Measurements from ENCODE around the gene CDS1. TPM values are rescaled to one million over a fixed set of nuclear protein-coding genes. Genes with fewer than 3 reads are reported as not detected.

CDS1 gene
- total RNA-seq, 4 donors from 2014 or later, result 21.6 to 36.2 (median 24.0) TPM

GRCh38 chr4:84697159-84697558 lies 114.2 kb downstream of the CDS1 start:
- Histone ChIP-seq H3K4me1 (no peaks in the 10 kb centered on the region), H3K27me3 (no peaks in the 10 kb centered on the region), H3K4me3 (no peak overlapping the region), H3K36me3 (peaks cover 87% of the 10 kb centered on the region), H3K9me3 (no peaks in the 10 kb centered on the region), H3K27ac (no peak overlapping the region)
- 91% methylated on average over 2 of the region's 2 CpGs for WGBS
- DNase-seq (ENCODE audit: low spot score in 2 of 2), result no peak
- TF ChIP-seq POLR2AphosphoS5 (IDR thresholded peaks at IDR 0.05), result no peak
- no peak for TF ChIP-seq POLR2A (IDR thresholded peaks at IDR 0.05)

GRCh38 chr4:84697615-84698201 lies 114.8 kb downstream of the CDS1 start:
- Histone ChIP-seq H3K27ac (no peak overlapping the region), H3K27me3 (no peaks in the 10 kb centered on the region), H3K4me3 (no peak overlapping the region), H3K4me1 (no peaks in the 10 kb centered on the region), H3K36me3 (peaks cover 89% of the 10 kb centered on the region), H3K9me3 (no peaks in the 10 kb centered on the region)
- 89% methylated on average over 4 of the region's 4 CpGs for WGBS
- no peak for TF ChIP-seq POLR2A (IDR thresholded peaks at IDR 0.05)
- no peak for DNase-seq (ENCODE audit: low spot score in 2 of 2)

GRCh38 chr4:84699001-84699671 lies 116.2 kb downstream of the CDS1 start:
- Histone ChIP-seq H3K27me3 (no peaks in the 10 kb centered on the region), H3K9me3 (no peaks in the 10 kb centered on the region), H3K4me3 (no peak overlapping the region), H3K36me3 (peaks cover 90% of the 10 kb centered on the region), H3K4me1 (no peaks in the 10 kb centered on the region), H3K27ac (no peak overlapping the region)
- TF ChIP-seq EP300 (IDR thresholded peaks at IDR 0.05) (no peak), POLR2AphosphoS5 (IDR thresholded peaks at IDR 0.05) (no peak), POLR2A (IDR thresholded peaks at IDR 0.05) (no peak), CTCF (IDR thresholded peaks at IDR 0.05) (no peak)
- 80% methylated on average over 6 of the region's 6 CpGs for WGBS
- DNase-seq (ENCODE audit: low spot score in 2 of 2), result no peak

Other genes with a start within 250 kb of the CDS1 start
- not detected for gene NKX6-1, start 83.8 kb upstream of the CDS1 start, total RNA-seq